BLaER1 treated with 17β-estradiol and CSF1 and Interleukin-3, amounts not matched to agents 10 nM and 100 nM (cell line): ENCODE results near the gene IGLL5.

Source experiments
- H3K27ac ChIP-seq, 11 experiments: shearing (Covaris generic); formaldehyde crosslinking; 2 replicates each; pipeline ENCODE4 v1.8.1; 2022
- H3K27me3 ChIP-seq, 11 experiments: shearing (Covaris generic); formaldehyde crosslinking; 2 replicates each; pipeline ENCODE4 v1.8.1; 2022
- H3K36me3 ChIP-seq, 11 experiments: shearing (Covaris generic); formaldehyde crosslinking; 2 replicates each; pipeline ENCODE4 v1.8.1; 2022
- H3K4me1 ChIP-seq, 10 experiments: shearing (Covaris generic); formaldehyde crosslinking; 2 replicates each; pipeline ENCODE4 v1.8.1; 2022
- H3K4me2 ChIP-seq, 11 experiments: shearing (Covaris generic); formaldehyde crosslinking; 2 replicates each; pipeline ENCODE4 v1.8.1; 2022
- H3K4me3 ChIP-seq, 10 experiments: shearing (Covaris generic); formaldehyde crosslinking; 2 replicates each; pipeline ENCODE4 v1.8.1; 2022
- H3K9ac ChIP-seq, 11 experiments: shearing (Covaris generic); formaldehyde crosslinking; 2 replicates each; pipeline ENCODE4 v1.8.1; 2022
- H3K9me3 ChIP-seq, 11 experiments: shearing (Covaris generic); formaldehyde crosslinking; replicated peaks in 1 of 11; 2 replicates each; pipeline ENCODE4 v1.8.1; 2022
- H4K20me1 ChIP-seq, 11 experiments: shearing (Covaris generic); formaldehyde crosslinking; 2 replicates each; pipeline ENCODE4 v1.8.1; 2022
- Cebpa-rat ChIP-seq, 11 experiments: shearing (Covaris generic); IDR thresholded peaks; 2 replicates each; pipeline ENCODE4 v1.8.1; 2022

IGLL5 gene

GRCh38 chr22:22884888-22885840 is 2.5 kb upstream of the IGLL5 start:
- 0 out of 22 replicates have a peak, but pooled peaks cover 0 to 7% (median 0%) of the 10 kb centered on the region in 11 experiments for H4K20me1 ChIP-seq

GRCh38 chr22:22886546-22886945 is 1.1 kb upstream of the IGLL5 start:
- H3K4me2 ChIP-seq: peak overlapping the region; percentile 45 to 98 (median 90)
- peak overlapping the region in 6 of 11 experiments; percentile 64 to 91 (median 81); a peak in 7 of 22 replicates for H3K27ac ChIP-seq
- peak overlapping the region in 2 of 10 experiments; percentile 73 to 74; a peak in 2 of 20 replicates for H3K4me3 ChIP-seq
- peaks cover 81 to 100% (median 91%) of the 10 kb centered on the region in 10 experiments for H3K4me1 ChIP-seq
- no peaks in the 10 kb centered on the region for H3K9me3 ChIP-seq
- H3K9ac ChIP-seq: peak overlapping the region in 4 of 11 experiments; percentile 28 to 88 (median 56); a peak in 6 of 22 replicates
- no peaks in the 10 kb centered on the region for H3K36me3 ChIP-seq
- H3K27me3 ChIP-seq: peaks cover 0 to 21% (median 0%) of the 10 kb centered on the region in 11 experiments; a peak in 3 of 22 replicates
- 0 out of 22 replicates have a peak, but pooled peaks cover 0 to 7% (median 0%) of the 10 kb centered on the region in 11 experiments for H4K20me1 ChIP-seq
- TF ChIP-seq Cebpa-rat (IDR thresholded peaks at IDR 0.05): no peak

More at GRCh38 chr22:22884888-22885840, 2.5 kb upstream of the IGLL5 start:
- Histone ChIP-seq H3K4me2 (peak overlapping the region; percentile 69 to 98 (median 90)), H3K36me3 (no peaks in the 10 kb centered on the region), H3K9me3 (no peaks in the 10 kb centered on the region), H3K9ac (peak overlapping the region in 9 of 11 experiments; percentile 31 to 88 (median 56); a peak in 16 of 22 replicates), H3K27me3 (peaks cover 0 to 21% (median 0%) of the 10 kb centered on the region in 11 experiments; a peak in 3 of 22 replicates), H3K27ac (peak overlapping the region in 9 of 11 experiments; percentile 27 to 91 (median 76); a peak in 18 of 22 replicates), H3K4me1 (peaks cover 92 to 100% (median 99%) of the 10 kb centered on the region in 10 experiments), H3K4me3 (peak overlapping the region in 3 of 10 experiments; percentile 2 to 24 (median 9); a peak in 5 of 20 replicates)
- no peak for TF ChIP-seq Cebpa-rat (IDR thresholded peaks at IDR 0.05)

- peak overlapping the region in 9 of 10 experiments; percentile 32 to 74 (median 62); a peak in 17 of 20 replicates for H3K4me3 ChIP-seq
- peak overlapping the region in 9 of 11 experiments; percentile 40 to 91 (median 73); a peak in 19 of 22 replicates for H3K27ac ChIP-seq
- peak overlapping the region; percentile 66 to 98 (median 90) for H3K4me2 ChIP-seq
- no peaks in the 10 kb centered on the region for H3K36me3 ChIP-seq
- peaks cover 0 to 11% (median 0%) of the 10 kb centered on the region in 11 experiments; a peak in 5 of 22 replicates for H4K20me1 ChIP-seq
- no peaks in the 10 kb centered on the region for H3K9me3 ChIP-seq
- peak overlapping the region in 10 of 11 experiments; percentile 46 to 88 (median 72); a peak in 20 of 22 replicates for H3K9ac ChIP-seq
- peaks cover 0 to 21% (median 0%) of the 10 kb centered on the region in 11 experiments; a peak in 3 of 22 replicates for H3K27me3 ChIP-seq
- peaks cover 76 to 100% (median 88%) of the 10 kb centered on the region in 10 experiments for H3K4me1 ChIP-seq
- TF ChIP-seq Cebpa-rat (IDR thresholded peaks at IDR 0.05): no peak
Measured at GRCh38 chr22:22888571-22889353, 1.1 kb downstream of the IGLL5 start.

GRCh38 chr22:22890085-22890484 is 2.5 kb downstream of the IGLL5 start:
- no peaks in the 10 kb centered on the region for H3K9me3 ChIP-seq
- peaks cover 0 to 24% (median 0%) of the 10 kb centered on the region in 11 experiments; a peak in 5 of 22 replicates for H4K20me1 ChIP-seq
- peak overlapping the region in 6 of 11 experiments; percentile 44 to 88 (median 84); a peak in 10 of 22 replicates for H3K9ac ChIP-seq
- H3K4me2 ChIP-seq: peak overlapping the region in 10 of 11 experiments; percentile 39 to 98 (median 90); a peak in 19 of 22 replicates
- peaks cover 0 to 2% (median 0%) of the 10 kb centered on the region in 11 experiments; a peak in 2 of 22 replicates for H3K36me3 ChIP-seq
- peak overlapping the region in 6 of 11 experiments; percentile 72 to 91 (median 82); a peak in 10 of 22 replicates for H3K27ac ChIP-seq
- TF ChIP-seq Cebpa-rat (IDR thresholded peaks at IDR 0.05): no peak
- H3K27me3 ChIP-seq: peaks cover 0 to 21% (median 0%) of the 10 kb centered on the region in 11 experiments; a peak in 3 of 22 replicates
- peaks cover 76 to 100% (median 88%) of the 10 kb centered on the region in 10 experiments for H3K4me1 ChIP-seq
- peak overlapping the region in 7 of 10 experiments; percentile 43 to 74 (median 62); a peak in 13 of 20 replicates for H3K4me3 ChIP-seq

GRCh38 chr22:22891139-22891621 is 3.6 kb downstream of the IGLL5 start:
- Histone ChIP-seq H3K4me2 (peak overlapping the region in 10 of 11 experiments; percentile 8 to 98 (median 90); a peak in 15 of 22 replicates), H3K4me1 (peaks cover 73 to 100% (median 88%) of the 10 kb centered on the region in 10 experiments), H4K20me1 (peaks cover 0 to 35% (median 0%) of the 10 kb centered on the region in 11 experiments; a peak in 5 of 22 replicates), H3K27ac (peak overlapping the region in 7 of 11 experiments; percentile 1 to 91 (median 77); a peak in 12 of 22 replicates), H3K4me3 (peak overlapping the region in 7 of 10 experiments; percentile 43 to 74 (median 62); a peak in 10 of 20 replicates), H3K27me3 (peaks cover 0 to 21% (median 0%) of the 10 kb centered on the region in 11 experiments; a peak in 3 of 22 replicates), H3K9ac (peak overlapping the region in 4 of 11 experiments; percentile 13 to 88 (median 45); a peak in 5 of 22 replicates), H3K36me3 (peaks cover 0 to 13% (median 0%) of the 10 kb centered on the region in 11 experiments; a peak in 5 of 22 replicates), H3K9me3 (no peaks in the 10 kb centered on the region)
- TF ChIP-seq Cebpa-rat (IDR thresholded peaks at IDR 0.05): no peak

GRCh38 chr22:22892096-22893052 is 4.8 kb downstream of the IGLL5 start:
- Histone ChIP-seq H3K4me3 (peak overlapping the region in 5 of 10 experiments; percentile 34 to 74 (median 62); a peak in 9 of 20 replicates), H3K4me2 (peak overlapping the region; percentile 64 to 98 (median 90))

More at GRCh38 chr22:22892096-22893052, 4.8 kb downstream of the IGLL5 start:
- H4K20me1 ChIP-seq: peaks cover 0 to 46% (median 0%) of the 10 kb centered on the region in 11 experiments; a peak in 5 of 22 replicates
- TF ChIP-seq Cebpa-rat (IDR thresholded peaks at IDR 0.05): no peak
- H3K36me3 ChIP-seq: peaks cover 0 to 24% (median 0%) of the 10 kb centered on the region in 11 experiments; a peak in 5 of 22 replicates
- peaks cover 0 to 21% (median 0%) of the 10 kb centered on the region in 11 experiments; a peak in 3 of 22 replicates for H3K27me3 ChIP-seq
- H3K9ac ChIP-seq: peak overlapping the region in 8 of 11 experiments; percentile 22 to 88 (median 66); a peak in 12 of 22 replicates
- H3K9me3 ChIP-seq: no peaks in the 10 kb centered on the region
- peaks cover 63 to 100% (median 88%) of the 10 kb centered on the region in 10 experiments for H3K4me1 ChIP-seq
- peak overlapping the region in 8 of 11 experiments; percentile 5 to 91 (median 75); a peak in 13 of 22 replicates for H3K27ac ChIP-seq
